WTC11 (cell line): ENCODE results near the gene STK17A. TPM values are rescaled to one million over a fixed set of nuclear protein-coding genes. Genes with fewer than 3 reads are reported as not detected.

Experiments used
- ATAC-seq: fragments of 200-7000 bp; cut with Tn5 transposase; 2 replicates; pipeline ENCODE4 v1.10.0; 2021; ENCODE audit warnings: mild to moderate bottlenecking, moderate library complexity
- CTCF ChIA-PET: fragments of 300-600 bp; sonication (Branson Sonifier 250); formaldehyde crosslinking; loops from one replicate; lab custom pipeline; 2021; ENCODE audit warnings: antibody characterized with exemption; lab: Charles Lee
- POLR2A ChIA-PET: fragments of 350-600 bp; sonication (Branson Sonifier 250); formaldehyde crosslinking; loops from one replicate; lab custom pipeline; 2021; ENCODE audit warnings: antibody characterized with exemption; lab: Charles Lee
- DNase-seq: peaks from one replicate; pipeline ENCODE4 v3.0.0; 2021; ENCODE audit warnings: low spot score
- H3K27ac Mint-ChIP-seq: 2 replicates; pipeline ENCODE4 v1.8.0; 2021; ENCODE audit warnings: mixed read lengths
- H3K27me3 Mint-ChIP-seq: 2 replicates; pipeline ENCODE4 v1.8.0; 2021; ENCODE audit warnings: low read depth, mild to moderate bottlenecking, moderate library complexity, mixed read lengths
- H3K36me3 Mint-ChIP-seq: 2 replicates; pipeline ENCODE4 v1.8.0; 2021; ENCODE audit warnings: mixed read lengths
- H3K4me1 Mint-ChIP-seq: 2 replicates; pipeline ENCODE4 v1.8.0; 2022; ENCODE audit warnings: mixed read lengths
- H3K4me3 Mint-ChIP-seq: 2 replicates; pipeline ENCODE4 v1.8.0; 2021; ENCODE audit warnings: mild to moderate bottlenecking, moderate library complexity, mixed read lengths
- H3K9me3 Mint-ChIP-seq: 2 replicates; pipeline ENCODE4 v1.8.0; 2021; ENCODE audit warnings: mixed read lengths
- ATF6 ChIP-seq: sonication (generic); formaldehyde crosslinking; IDR thresholded peaks from 2 replicates; pipeline ENCODE4 v1.8.1; 2023; ENCODE audit warnings: mild to moderate bottlenecking, missing genetic modification reagents
- CBFB ChIP-seq: sonication (generic); formaldehyde crosslinking; IDR thresholded peaks from 2 replicates; pipeline ENCODE4 v1.8.1; 2022; ENCODE audit warnings: mild to moderate bottlenecking, low read depth, missing genetic modification reagents
- CTCF ChIP-seq: fragments of 200-600 bp; IDR thresholded peaks from 2 replicates; pipeline ENCODE4 v1.8.0; 2022; ENCODE audit warnings: antibody characterized with exemption
- ELF4 ChIP-seq: sonication (generic); formaldehyde crosslinking; IDR thresholded peaks from 2 replicates; pipeline ENCODE4 v1.8.1; 2022; ENCODE audit warnings: low read depth, mild to moderate bottlenecking, moderate library complexity, missing genetic modification reagents
- ESRRA ChIP-seq: sonication (generic); formaldehyde crosslinking; IDR thresholded peaks from 2 replicates; pipeline ENCODE4 v1.8.1; 2022; ENCODE audit warnings: mild to moderate bottlenecking, missing genetic modification reagents, borderline replicate concordance
- ETV6 ChIP-seq: sonication (generic); formaldehyde crosslinking; IDR thresholded peaks from 2 replicates; pipeline ENCODE4 v1.8.1; 2022; ENCODE audit warnings: mild to moderate bottlenecking, missing genetic modification reagents
- GABPB1 ChIP-seq: sonication (generic); formaldehyde crosslinking; IDR thresholded peaks from 2 replicates; pipeline ENCODE4 v1.8.1; 2023; ENCODE audit warnings: mild to moderate bottlenecking, missing genetic modification reagents
- HMGA2 ChIP-seq: fragments of 250-450 bp; sonication (Bioruptor Pico); IDR thresholded peaks from 2 replicates; pipeline ENCODE4 v1.4.0; 2021; ENCODE audit warnings: mild to moderate bottlenecking, moderate library complexity
- MAX ChIP-seq: sonication (generic); formaldehyde crosslinking; IDR thresholded peaks from 2 replicates; pipeline ENCODE4 v1.8.0; 2022; ENCODE audit warnings: mild to moderate bottlenecking, missing genetic modification reagents
- MXD4 ChIP-seq: fragments of 250-450 bp; sonication (Bioruptor Pico); IDR thresholded peaks from 2 replicates; pipeline ENCODE4 v1.8.0; 2021; ENCODE audit warnings: mild to moderate bottlenecking, moderate library complexity, borderline replicate concordance
- NFATC4 ChIP-seq: fragments of 250-450 bp; sonication (Bioruptor Pico); IDR thresholded peaks from 2 replicates; pipeline ENCODE4 v1.9.0; 2021; ENCODE audit warnings: mild to moderate bottlenecking
- NFYB ChIP-seq: sonication (generic); formaldehyde crosslinking; conservative IDR thresholded peaks from 2 replicates; pipeline ENCODE4 v1.8.0; 2022; ENCODE audit warnings: low read depth, missing genetic modification reagents
- NR1H2 ChIP-seq: sonication (generic); formaldehyde crosslinking; IDR thresholded peaks from 2 replicates; pipeline ENCODE4 v1.9.0; 2021; ENCODE audit warnings: mild to moderate bottlenecking, moderate library complexity, missing genetic modification reagents
- NR3C1 ChIP-seq: sonication (generic); formaldehyde crosslinking; conservative IDR thresholded peaks from 2 replicates; pipeline ENCODE4 v1.8.1; 2023; ENCODE audit warnings: low read depth, mild to moderate bottlenecking, missing genetic modification reagents
- OVOL2 ChIP-seq: fragments of 250-450 bp; sonication (Bioruptor Pico); IDR thresholded peaks from 2 replicates; pipeline ENCODE4 v1.9.0; 2021; ENCODE audit warnings: mild to moderate bottlenecking, borderline replicate concordance
- RORB ChIP-seq: fragments of 250-450 bp; sonication (Bioruptor Pico); IDR thresholded peaks from 2 replicates; pipeline ENCODE4 v1.9.0; 2021; ENCODE audit warnings: mild to moderate bottlenecking
- SOX15 ChIP-seq: fragments of 250-450 bp; sonication (Bioruptor Pico); IDR thresholded peaks from 2 replicates; pipeline ENCODE4 v1.9.0; 2021; ENCODE audit warnings: mild to moderate bottlenecking
- TEAD4 ChIP-seq: sonication (generic); formaldehyde crosslinking; IDR thresholded peaks from 2 replicates; pipeline ENCODE4 v1.8.0; 2022; ENCODE audit warnings: mild to moderate bottlenecking, missing genetic modification reagents
- ZNF138 ChIP-seq: sonication (generic); formaldehyde crosslinking; conservative IDR thresholded peaks from 2 replicates; pipeline ENCODE4 v1.8.1; 2022; ENCODE audit warnings: mild to moderate bottlenecking, moderate library complexity, missing genetic modification reagents
- ZNF219 ChIP-seq: sonication (generic); formaldehyde crosslinking; IDR thresholded peaks from 2 replicates; pipeline ENCODE4 v1.8.0; 2023; ENCODE audit warnings: missing genetic modification reagents, mild to moderate bottlenecking, borderline replicate concordance
- ZNF263 ChIP-seq: sonication (generic); formaldehyde crosslinking; IDR thresholded peaks from 2 replicates; pipeline ENCODE4 v1.8.1; 2022; ENCODE audit warnings: low read depth, mild to moderate bottlenecking, moderate library complexity, missing genetic modification reagents
- ZNF317 ChIP-seq: sonication (generic); formaldehyde crosslinking; IDR thresholded peaks from 2 replicates; pipeline ENCODE4 v1.8.1; 2023; ENCODE audit warnings: low read depth, mild to moderate bottlenecking, moderate library complexity, missing genetic modification reagents, borderline replicate concordance
- ZNF416 ChIP-seq: fragments of 250-450 bp; sonication (Bioruptor Pico); IDR thresholded peaks from 2 replicates; pipeline ENCODE4 v1.9.0; 2021; ENCODE audit warnings: mild to moderate bottlenecking, inconsistent platforms
- ZSCAN18 ChIP-seq: fragments of 250-450 bp; sonication (Bioruptor Pico); IDR thresholded peaks from 2 replicates; pipeline ENCODE4 v2.1.2; 2022; ENCODE audit warnings: mild to moderate bottlenecking, moderate library complexity
- total RNA-seq: library from RNA; stranded (reverse); gene quantifications from 3 replicates; pipeline ENCODE4 v1.2.3, GENCODE V29; 2021
- TF ChIP-seq, protein P1 (sequence below): sonication (generic); formaldehyde crosslinking; IDR thresholded peaks from 2 replicates; pipeline ENCODE4 v1.8.1; 2022; ENCODE audit warnings: low read depth, missing genetic modification reagents, borderline replicate concordance
- TF ChIP-seq, protein P2 (sequence below): sonication (generic); formaldehyde crosslinking; IDR thresholded peaks from 2 replicates; pipeline ENCODE4 v1.8.0; 2022; ENCODE audit warnings: mild to moderate bottlenecking, missing genetic modification reagents
- TF ChIP-seq, protein P3 (sequence below): sonication (generic); formaldehyde crosslinking; IDR thresholded peaks from 2 replicates; pipeline ENCODE4 v1.8.1; 2022; ENCODE audit warnings: missing genetic modification reagents, borderline replicate concordance
- TF ChIP-seq, protein P4 (sequence below): fragments of 250-450 bp; sonication (Bioruptor Pico); IDR thresholded peaks from 2 replicates; pipeline ENCODE4 v1.9.0; 2021; ENCODE audit warnings: mild to moderate bottlenecking

The STK17A gene
- total RNA-seq, 1 experiment from 2014 or later = 17.6 TPM

- Mint-ChIP-seq H3K9me3 (no peaks in the 10 kb centered on the region), H3K27ac (peak overlapping the region; percentile 73), H3K4me1 (peaks cover 37% of the 10 kb centered on the region), H3K27me3 (no peaks in the 10 kb centered on the region), H3K36me3 (peaks cover 48% of the 10 kb centered on the region), H3K4me3 (no peak overlapping the region)
- POLR2A ChIA-PET = no interaction called here
- DNase-seq = no peak
- TF ChIP-seq ZNF138 (CRISPR knock-in tag) = no peak
- no peak for TF ChIP-seq ZNF416 (CRISPR knock-in tag)
- TF ChIP-seq GABPB1 (CRISPR knock-in tag) = no peak
- TF ChIP-seq, protein P1, sequence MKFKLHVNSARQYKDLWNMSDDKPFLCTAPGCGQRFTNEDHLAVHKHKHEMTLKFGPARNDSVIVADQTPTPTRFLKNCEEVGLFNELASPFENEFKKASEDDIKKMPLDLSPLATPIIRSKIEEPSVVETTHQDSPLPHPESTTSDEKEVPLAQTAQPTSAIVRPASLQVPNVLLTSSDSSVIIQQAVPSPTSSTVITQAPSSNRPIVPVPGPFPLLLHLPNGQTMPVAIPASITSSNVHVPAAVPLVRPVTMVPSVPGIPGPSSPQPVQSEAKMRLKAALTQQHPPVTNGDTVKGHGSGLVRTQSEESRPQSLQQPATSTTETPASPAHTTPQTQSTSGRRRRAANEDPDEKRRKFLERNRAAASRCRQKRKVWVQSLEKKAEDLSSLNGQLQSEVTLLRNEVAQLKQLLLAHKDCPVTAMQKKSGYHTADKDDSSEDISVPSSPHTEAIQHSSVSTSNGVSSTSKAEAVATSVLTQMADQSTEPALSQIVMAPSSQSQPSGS (CRISPR knock-in tag) = no peak
- TF ChIP-seq SOX15 (CRISPR knock-in tag) = no peak
- TF ChIP-seq, protein P2, sequence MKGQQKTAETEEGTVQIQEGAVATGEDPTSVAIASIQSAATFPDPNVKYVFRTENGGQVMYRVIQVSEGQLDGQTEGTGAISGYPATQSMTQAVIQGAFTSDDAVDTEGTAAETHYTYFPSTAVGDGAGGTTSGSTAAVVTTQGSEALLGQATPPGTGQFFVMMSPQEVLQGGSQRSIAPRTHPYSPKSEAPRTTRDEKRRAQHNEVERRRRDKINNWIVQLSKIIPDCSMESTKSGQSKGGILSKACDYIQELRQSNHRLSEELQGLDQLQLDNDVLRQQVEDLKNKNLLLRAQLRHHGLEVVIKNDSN (CRISPR knock-in tag) = no peak
- no peak for TF ChIP-seq ZSCAN18
- no peak for TF ChIP-seq NFATC4 (CRISPR knock-in tag)
- TF ChIP-seq ZNF317 = no peak
- no peak for TF ChIP-seq CTCF
- TF ChIP-seq OVOL2 = no peak
- TF ChIP-seq ZNF219 (CRISPR knock-in tag) = no peak
- no peak for TF ChIP-seq NR1H2 (CRISPR knock-in tag)
- no peak for TF ChIP-seq TEAD4 (CRISPR knock-in tag)
- TF ChIP-seq ELF4 (CRISPR knock-in tag) = no peak
- no peak for TF ChIP-seq NFYB
- no peak for TF ChIP-seq ZNF263 (CRISPR knock-in tag)
- TF ChIP-seq, protein P3, sequence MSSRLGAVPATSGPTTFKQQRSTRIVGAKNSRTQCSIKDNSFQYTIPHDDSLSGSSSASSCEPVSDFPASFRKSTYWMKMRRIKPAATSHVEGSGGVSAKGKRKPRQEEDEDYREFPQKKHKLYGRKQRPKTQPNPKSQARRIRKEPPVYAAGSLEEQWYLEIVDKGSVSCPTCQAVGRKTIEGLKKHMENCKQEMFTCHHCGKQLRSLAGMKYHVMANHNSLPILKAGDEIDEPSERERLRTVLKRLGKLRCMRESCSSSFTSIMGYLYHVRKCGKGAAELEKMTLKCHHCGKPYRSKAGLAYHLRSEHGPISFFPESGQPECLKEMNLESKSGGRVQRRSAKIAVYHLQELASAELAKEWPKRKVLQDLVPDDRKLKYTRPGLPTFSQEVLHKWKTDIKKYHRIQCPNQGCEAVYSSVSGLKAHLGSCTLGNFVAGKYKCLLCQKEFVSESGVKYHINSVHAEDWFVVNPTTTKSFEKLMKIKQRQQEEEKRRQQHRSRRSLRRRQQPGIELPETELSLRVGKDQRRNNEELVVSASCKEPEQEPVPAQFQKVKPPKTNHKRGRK = no peak
- no peak for TF ChIP-seq CBFB (CRISPR knock-in tag)
- CTCF ChIA-PET = interaction anchor here (5.1 kb wide), 1 partner anchor 61 kb away, joined by 33 read pairs; the partner anchor contains the start of gene STK17A
- no peak for ATAC-seq
Measured at GRCh38 chr7:43643846-43644245, 60.9 kb downstream of the STK17A start.

GRCh38 chr7:43645699-43646226, 62.9 kb downstream of the STK17A start:
- H3K27me3 Mint-ChIP-seq = no peaks in the 10 kb centered on the region
- ChIA-PET POLR2A (no interaction called here), CTCF (interaction anchor here (5.1 kb wide), 1 partner anchor 63 kb away, joined by 33 read pairs; the partner anchor contains the start of gene STK17A)
- H3K27ac Mint-ChIP-seq = peak overlapping the region; percentile 98
- no peak overlapping the region for H3K4me3 Mint-ChIP-seq
- peaks cover 32% of the 10 kb centered on the region for H3K36me3 Mint-ChIP-seq
- no peak for ATAC-seq
- no peak for DNase-seq
- peaks cover 56% of the 10 kb centered on the region for H3K4me1 Mint-ChIP-seq
- no peaks in the 10 kb centered on the region for H3K9me3 Mint-ChIP-seq
- TF ChIP-seq MAX (CRISPR knock-in tag) = no peak
- TF ChIP-seq MXD4 (CRISPR knock-in tag) = no peak
- TF ChIP-seq HMGA2 = no peak
- no peak for TF ChIP-seq ATF6 (CRISPR knock-in tag)
- TF ChIP-seq NR3C1 (CRISPR knock-in tag) = no peak
- no peak for TF ChIP-seq RORB (CRISPR knock-in tag)
- TF ChIP-seq ZNF219 (CRISPR knock-in tag) = no peak
- TF ChIP-seq ETV6 (CRISPR knock-in tag) = no peak
- TF ChIP-seq ESRRA (CRISPR knock-in tag) = no peak
- TF ChIP-seq, protein P4, sequence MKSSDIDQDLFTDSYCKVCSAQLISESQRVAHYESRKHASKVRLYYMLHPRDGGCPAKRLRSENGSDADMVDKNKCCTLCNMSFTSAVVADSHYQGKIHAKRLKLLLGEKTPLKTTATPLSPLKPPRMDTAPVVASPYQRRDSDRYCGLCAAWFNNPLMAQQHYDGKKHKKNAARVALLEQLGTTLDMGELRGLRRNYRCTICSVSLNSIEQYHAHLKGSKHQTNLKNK = no peak
